ENCODE results near the gene ITIH6.
"Not testable (repeated sequence)": the region's sequence is repeated elsewhere in the genome, so short reads cannot be mapped to it uniquely, and the experiment has no call there.

The ITIH6 gene

GRCh38 chrX:54798137-54798536 is at the start of gene ITIH6:
Gene ITIH6 (minus strand): TSS chrX:54798255. CDS start chrX:54798210, 45 bp downstream.
- DNase-seq: no peak

GRCh38 chrX:54847700-54848099 is 49.6 kb upstream of the ITIH6 start:
- not testable (repeated sequence) for DNase-seq

DNA sequence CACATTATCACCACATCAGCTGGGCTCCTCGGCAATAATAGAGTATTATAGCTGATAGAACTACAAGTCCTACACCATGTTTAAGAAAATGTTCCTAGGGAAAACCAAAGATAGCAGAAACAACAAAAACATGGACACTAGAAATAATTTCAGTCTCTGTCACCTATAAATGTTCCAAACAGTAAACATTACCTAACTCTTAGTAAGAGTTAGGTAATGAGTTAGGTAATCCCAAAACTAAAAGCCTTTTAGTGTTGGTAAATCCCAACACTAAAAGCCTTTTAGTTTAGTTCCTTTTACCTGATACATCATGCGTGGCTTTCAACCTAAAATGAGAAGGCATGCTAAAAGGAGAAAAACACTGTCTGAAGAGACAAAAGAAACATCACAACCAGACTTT is 45.0 kb upstream of the ITIH6 start:
- no peak for DNase-seq

DNA sequence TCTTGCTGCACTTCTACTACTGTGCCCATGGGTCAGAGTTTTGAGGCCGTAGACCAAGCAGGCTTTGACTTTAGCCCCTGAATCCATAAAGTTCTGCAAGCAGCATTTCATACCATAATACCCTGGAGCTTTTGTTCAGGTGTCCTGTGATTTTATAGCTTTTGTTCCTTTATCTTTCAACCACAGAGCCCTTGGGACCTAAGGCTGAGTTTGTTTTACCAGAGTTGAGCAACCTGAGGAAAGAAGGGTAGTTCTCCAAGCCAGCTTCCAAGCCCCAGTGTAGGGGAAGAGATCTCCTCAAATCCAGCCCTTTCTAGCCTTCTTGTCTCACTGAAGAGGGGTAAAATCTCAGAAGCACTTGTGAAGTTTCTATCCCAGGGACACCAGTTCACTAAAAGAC is 44.6 kb upstream of the ITIH6 start:
- DNase-seq: no peak

DNA sequence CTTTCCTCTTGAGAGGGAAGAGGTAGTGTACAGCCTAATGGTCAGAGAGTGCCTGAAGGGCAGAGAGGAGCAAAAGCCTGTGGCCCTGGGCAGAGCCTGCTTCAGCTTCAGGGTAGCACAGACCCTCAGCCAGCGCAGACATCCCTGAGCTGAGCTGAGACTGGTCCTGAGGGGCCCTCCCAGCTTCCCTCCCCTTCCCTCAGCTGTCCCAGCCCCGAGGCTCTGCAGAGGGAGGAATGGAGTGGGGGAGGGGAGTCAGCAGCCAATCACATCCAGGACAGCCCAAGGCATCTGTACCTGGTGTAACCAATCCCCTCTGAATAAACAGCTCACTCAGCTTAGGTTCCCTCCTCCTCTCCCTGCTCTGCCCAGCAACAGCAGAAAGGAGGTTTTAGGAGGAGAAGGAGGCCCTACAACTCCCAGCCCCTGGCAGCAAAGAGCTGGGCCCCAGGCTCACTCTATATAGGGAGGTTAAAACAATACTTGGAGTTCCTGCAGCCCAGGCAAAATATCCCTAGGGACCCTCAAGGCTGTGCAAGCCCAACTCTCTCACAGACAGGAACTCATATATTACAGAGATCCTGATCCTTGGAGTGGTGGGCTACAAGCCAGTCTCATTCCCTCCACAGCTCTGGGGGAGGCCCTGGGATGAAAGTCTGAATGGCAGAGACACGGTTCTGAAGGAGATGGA is 43.3 kb upstream of the ITIH6 start:
- peak; percentile 30 for DNase-seq

- no peak for DNase-seq
These were observed 40.5 kb upstream of the ITIH6 start for GRCh38 chrX:54838583-54838982.

GRCh38 chrX:54826598-54826997 is 28.5 kb upstream of the ITIH6 start:
- no peak for DNase-seq

GRCh38 chrX:54825716-54826438 is 27.8 kb upstream of the ITIH6 start:
- no peak for DNase-seq

- DNase-seq: no peak
These were observed 26.7 kb upstream of the ITIH6 start for GRCh38 chrX:54824722-54825121.

DNA sequence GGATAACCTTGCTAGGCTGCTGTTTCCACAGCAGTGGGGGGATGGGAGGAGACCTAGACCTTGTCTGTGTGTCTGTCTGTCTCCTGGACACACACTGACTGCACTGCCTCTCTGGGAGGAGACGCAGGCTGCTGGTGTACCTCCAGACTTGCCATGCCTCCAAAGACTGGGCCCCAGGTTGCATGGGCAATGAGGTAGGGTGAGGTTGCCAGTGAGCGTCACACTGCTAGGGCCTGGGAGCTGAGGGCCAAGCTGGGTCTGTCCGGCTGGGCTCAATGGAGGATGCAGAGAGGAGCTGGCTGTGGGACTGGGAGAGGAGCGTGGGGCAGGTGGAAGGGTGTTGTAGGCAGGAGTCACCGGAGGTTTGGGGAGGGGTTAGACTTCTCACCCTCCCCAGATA is 26.1 kb upstream of the ITIH6 start:
- DNase-seq: no peak

- no peak for DNase-seq
These were observed 23.3 kb upstream of the ITIH6 start for GRCh38 chrX:54821310-54821709.

DNA sequence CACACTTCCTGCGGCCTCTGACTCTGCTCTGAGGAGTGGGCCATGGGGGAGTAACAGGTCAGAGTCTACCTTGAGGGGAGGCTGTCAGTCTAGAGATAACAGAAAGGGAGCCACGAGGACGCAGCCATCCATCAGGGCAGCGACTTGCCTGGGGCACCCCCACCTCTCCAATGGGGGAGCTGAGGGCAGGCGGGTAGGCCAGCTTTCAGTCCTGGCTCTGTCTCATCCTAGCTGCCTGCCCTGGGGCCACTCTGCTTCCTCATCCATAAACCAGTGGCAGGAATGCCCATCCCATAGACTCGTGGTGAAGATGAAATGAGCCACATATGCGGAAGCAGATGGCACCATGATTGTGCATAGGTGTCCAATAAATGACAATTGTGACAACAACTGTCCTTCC is 22.7 kb upstream of the ITIH6 start:
- DNase-seq: no peak

- no peak for DNase-seq
These were observed 21.1 kb upstream of the ITIH6 start for GRCh38 chrX:54819201-54819600.

DNA sequence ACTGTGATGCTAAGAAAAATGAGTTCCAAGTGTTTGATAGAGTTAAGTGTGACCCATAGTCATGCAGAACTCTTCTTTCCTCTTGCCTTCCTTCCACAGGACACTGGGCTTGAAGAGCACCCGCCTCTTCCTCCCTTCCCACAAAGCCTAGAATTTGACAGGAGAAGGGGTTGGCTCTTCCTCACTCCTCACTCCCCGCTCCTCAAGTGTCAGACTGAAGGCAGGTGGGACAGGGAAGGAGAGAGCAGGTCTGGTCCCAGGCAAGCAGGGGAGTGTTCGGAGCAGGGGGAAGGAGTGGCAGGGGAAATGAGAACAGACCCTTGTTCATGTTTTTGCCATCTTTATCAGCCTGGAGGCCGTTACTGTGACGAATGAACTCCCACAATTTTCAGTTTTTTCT is 20.2 kb upstream of the ITIH6 start:
- no peak for DNase-seq

GRCh38 chrX:54817220-54817820 is 19.3 kb upstream of the ITIH6 start:
- DNase-seq: no peak

- DNase-seq: no peak
These were observed 14.3 kb upstream of the ITIH6 start for GRCh38 chrX:54812306-54812705.

DNA sequence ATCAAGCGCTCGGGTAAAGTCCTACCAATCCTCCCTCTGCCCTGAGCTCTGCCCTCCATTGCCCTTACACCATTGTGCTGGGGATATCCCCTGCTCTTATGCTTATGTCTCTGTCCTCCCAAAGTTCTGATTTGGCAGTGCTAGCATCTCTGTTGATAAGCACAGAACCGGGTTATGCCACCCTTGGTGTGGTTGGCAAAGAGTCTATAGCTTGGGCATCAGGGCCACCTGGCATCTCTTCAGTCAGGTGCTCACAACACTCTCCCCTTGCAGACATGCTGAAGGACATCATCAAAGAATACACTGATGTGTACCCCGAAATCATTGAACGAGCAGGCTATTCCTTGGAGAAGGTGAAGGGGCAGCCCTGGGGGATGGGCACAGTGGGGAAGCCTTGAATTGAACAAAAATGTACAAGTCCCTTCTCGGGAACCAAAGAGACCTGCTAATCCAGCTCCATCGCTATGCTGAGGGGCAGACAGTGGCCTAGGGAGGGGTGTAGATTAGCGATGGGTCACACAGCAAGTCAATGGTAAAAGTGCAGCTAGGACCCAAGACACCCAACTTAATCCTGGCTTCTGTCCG is 13.3 kb upstream of the ITIH6 start:
- DNase-seq: no peak

GRCh38 chrX:54810532-54810931 is 12.5 kb upstream of the ITIH6 start:
- DNase-seq: no peak

DNA sequence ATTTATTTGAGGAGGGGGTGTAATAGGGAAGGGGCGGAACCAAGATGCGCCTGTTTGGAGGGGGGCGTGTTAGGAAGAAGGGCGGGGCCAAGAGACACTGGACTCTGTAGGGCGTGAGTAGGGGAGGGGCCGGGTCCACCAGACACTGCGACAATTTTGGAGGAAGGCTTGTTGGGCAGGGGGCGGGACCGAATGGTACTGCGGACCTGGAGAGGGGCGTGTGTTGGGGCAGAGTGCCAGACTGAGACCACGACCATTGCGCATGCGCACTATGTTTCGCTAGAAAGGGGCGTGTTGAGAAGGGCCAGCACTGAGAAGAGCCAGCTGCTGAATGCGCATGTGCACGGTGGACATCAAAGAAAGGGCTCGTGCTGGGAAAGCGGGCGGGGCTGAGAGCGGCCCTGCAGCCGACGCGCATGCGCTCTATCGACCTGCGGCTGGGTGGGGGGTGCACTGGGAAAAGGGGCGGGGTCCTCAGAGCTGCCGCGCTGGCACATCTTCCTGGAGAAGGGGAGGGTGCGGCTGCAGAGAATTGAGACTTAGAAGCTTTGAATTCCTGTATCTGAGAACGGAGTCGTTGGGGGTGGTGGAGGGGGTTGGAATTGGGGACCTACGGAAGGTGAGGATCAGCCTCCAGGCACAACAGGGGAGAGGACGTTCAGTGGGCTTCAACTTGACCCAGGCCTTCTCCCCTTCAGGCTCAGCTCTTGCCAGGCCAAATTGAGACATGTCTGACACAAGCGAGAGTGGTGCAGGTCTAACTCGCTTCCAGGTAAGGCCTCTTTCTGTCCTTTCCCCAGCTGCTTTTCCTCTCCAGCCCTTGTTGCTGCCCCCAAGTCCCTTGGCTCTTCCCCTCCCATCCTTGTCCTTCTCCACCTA is 10.8 kb upstream of the ITIH6 start:
- peak; percentile 90 for DNase-seq

GRCh38 chrX:54808109-54808604 is 10.1 kb upstream of the ITIH6 start:
- DNase-seq: peak; percentile 88

- peak; percentile 65 for DNase-seq
These were observed 9.6 kb upstream of the ITIH6 start, which contains the start of gene MAGED2 for GRCh38 chrX:54807524-54808108. Gene MAGED2 (plus strand): TSS chrX:54807745. CDS start chrX:54809332, 1,587 bp downstream.

GRCh38 chrX:54799046-54799445 is 991 bp upstream of the ITIH6 start:
- no peak for DNase-seq
